HFFc6 (cell line): Measurements from ENCODE around the gene CYS1. TPM values are rescaled to one million over a fixed set of nuclear protein-coding genes. Genes with fewer than 3 reads are reported as not detected.
A peak's percentile ranks its signal among the peaks of the same experiment; 100 is the strongest.

Source experiments
- DNase-seq: peaks from one replicate; pipeline ENCODE4 v3.0.0-alpha.2; 2018
- H3K27ac Mint-ChIP-seq: 2 replicates; pipeline ENCODE4 v1.8.0; 2020; ENCODE audit warnings: mild to moderate bottlenecking, mixed read lengths
- H3K27me3 Mint-ChIP-seq: 2 replicates; pipeline ENCODE4 v1.8.0; 2021; ENCODE audit warnings: mild to moderate bottlenecking, moderate library complexity, mixed read lengths; ENCODE audit not compliant: insufficient read depth
- H3K36me3 Mint-ChIP-seq: 2 replicates; pipeline ENCODE4 v1.8.0; 2021; ENCODE audit warnings: low read depth, mixed read lengths
- H3K4me1 Mint-ChIP-seq: 2 replicates; pipeline ENCODE4 v1.8.0; 2020; ENCODE audit warnings: low read depth, mixed read lengths
- H3K4me3 Mint-ChIP-seq: 2 replicates; pipeline ENCODE4 v1.8.0; 2020; ENCODE audit warnings: mild to moderate bottlenecking, moderate library complexity, mixed read lengths
- H3K9me3 Mint-ChIP-seq: 2 replicates; pipeline ENCODE4 v1.8.0; 2020; ENCODE audit warnings: mild to moderate bottlenecking, mixed read lengths
- total RNA-seq, 6 experiments: library from RNA; stranded (reverse); fragmentation: NEBNext Ultra II Directional; extraction: Animal tissue kit (Norgen Biotek cat#: 25700); gene quantifications; 2 replicates in 1 of 6; 3 replicates in 5 of 6; pipeline ENCODE4 v1.2.3, GENCODE V29; 2021
- TF ChIP-seq, protein P1 (sequence below): fragments of 200-600 bp; sonication (generic); IDR thresholded peaks from 2 replicates; pipeline ENCODE4 v1.5.0; 2021; ENCODE audit warnings: antibody characterized with exemption, mild to moderate bottlenecking

CYS1 gene
- total RNA-seq, 6 experiments from 2014 or later = 0.24 to 2.0 (median 1.4) TPM

DNA sequence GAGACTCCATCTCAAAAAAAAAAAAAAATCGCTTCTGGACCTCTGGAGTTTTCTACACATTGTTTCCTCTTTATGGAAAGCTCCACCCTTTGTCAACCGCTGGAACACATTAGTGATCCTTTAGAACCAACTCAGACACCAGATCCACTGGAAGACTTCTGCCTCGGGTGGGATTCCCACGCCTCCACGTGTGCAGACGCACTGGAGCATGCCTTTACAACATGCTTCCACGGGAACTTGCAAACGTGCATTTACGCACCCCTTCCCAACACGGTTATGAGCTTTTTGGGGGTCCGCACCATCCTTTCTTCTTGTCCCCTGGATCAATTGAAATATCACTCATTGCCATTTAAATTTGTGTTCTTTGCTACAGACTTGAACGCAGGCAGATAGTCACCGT, 5.1 kb downstream of the CYS1 start:
- H3K36me3 Mint-ChIP-seq = no peaks in the 10 kb centered on the region
- H3K27me3 Mint-ChIP-seq = peaks cover 34% of the 10 kb centered on the region
- H3K4me1 Mint-ChIP-seq = peaks cover 18% of the 10 kb centered on the region

DNA sequence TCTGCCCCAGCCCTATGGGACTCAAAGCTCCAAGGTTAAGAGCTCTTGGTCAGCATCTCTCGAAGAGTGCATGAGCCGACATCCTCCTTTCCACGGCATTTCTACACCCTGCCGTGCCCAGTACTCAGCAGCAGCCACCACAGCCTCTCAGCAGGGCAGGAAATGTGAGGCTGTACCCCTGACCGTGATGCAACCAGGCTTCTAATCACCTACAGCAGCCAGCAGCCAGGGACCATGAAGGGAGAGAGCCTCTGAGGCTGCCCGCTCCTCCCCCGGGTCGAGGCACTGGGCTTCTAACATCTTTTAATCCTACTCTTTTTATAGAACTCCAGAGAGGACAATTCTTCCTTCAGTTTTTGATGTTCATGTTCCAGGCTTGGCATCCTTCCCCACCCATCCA, 6.5 kb downstream of the CYS1 start:
- no peak for DNase-seq
- H3K4me3 Mint-ChIP-seq = no peak overlapping the region
- peaks cover 27% of the 10 kb centered on the region for H3K27me3 Mint-ChIP-seq
- H3K27ac Mint-ChIP-seq = no peak overlapping the region
- no peaks in the 10 kb centered on the region for H3K36me3 Mint-ChIP-seq
- H3K9me3 Mint-ChIP-seq = no peaks in the 10 kb centered on the region
- TF ChIP-seq, protein P1, sequence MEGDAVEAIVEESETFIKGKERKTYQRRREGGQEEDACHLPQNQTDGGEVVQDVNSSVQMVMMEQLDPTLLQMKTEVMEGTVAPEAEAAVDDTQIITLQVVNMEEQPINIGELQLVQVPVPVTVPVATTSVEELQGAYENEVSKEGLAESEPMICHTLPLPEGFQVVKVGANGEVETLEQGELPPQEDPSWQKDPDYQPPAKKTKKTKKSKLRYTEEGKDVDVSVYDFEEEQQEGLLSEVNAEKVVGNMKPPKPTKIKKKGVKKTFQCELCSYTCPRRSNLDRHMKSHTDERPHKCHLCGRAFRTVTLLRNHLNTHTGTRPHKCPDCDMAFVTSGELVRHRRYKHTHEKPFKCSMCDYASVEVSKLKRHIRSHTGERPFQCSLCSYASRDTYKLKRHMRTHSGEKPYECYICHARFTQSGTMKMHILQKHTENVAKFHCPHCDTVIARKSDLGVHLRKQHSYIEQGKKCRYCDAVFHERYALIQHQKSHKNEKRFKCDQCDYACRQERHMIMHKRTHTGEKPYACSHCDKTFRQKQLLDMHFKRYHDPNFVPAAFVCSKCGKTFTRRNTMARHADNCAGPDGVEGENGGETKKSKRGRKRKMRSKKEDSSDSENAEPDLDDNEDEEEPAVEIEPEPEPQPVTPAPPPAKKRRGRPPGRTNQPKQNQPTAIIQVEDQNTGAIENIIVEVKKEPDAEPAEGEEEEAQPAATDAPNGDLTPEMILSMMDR = no peak
- peaks cover 10% of the 10 kb centered on the region for H3K4me1 Mint-ChIP-seq

More for the DNA sequence above, 5.1 kb downstream of the CYS1 start:
- Mint-ChIP-seq H3K27ac (no peak overlapping the region), H3K9me3 (no peaks in the 10 kb centered on the region), H3K4me3 (no peak overlapping the region)
- no peak for DNase-seq
- TF ChIP-seq, protein P1 = no peak

DNA sequence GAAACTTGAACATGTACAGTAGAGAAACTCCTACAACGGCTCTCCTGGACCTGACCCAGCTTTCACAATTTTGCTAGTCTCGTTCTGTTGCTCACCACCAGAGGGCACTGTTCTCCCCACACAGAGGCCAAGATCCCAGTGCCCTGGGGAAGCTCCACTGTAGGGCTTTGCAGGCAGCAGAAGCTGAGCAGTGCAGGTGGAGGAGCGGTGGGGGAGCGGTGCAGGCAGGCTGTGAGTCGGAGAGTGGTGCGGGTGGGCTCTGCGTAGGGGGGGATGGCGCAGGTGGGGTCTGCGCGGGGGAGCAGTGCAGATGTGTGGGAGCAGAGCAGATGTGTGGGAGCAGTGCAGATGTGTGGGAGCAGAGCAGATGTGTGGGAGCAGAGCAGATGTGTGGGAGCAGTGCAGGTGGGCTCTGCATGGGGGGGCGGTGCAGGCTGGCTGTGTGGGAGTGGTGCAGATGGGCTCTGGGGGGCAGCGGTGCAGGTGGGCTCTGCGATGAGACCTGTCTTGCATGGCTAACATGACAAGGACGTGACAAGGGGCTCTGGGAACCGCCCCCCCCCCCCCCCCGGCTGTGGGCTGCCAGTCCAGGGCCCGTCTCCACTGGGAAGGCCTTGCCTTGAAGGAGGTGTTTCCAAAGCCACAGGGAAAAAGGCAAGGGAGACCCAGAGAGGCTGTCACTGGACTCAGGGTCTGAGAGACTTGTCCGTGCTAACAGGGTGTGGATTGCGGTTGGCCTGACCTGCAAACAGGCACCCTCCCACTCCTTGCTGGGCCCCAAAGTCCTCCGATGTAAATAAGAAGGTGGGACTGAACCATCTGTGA, 7.3 kb downstream of the CYS1 start:
- DNase-seq = peak; percentile 75
- Mint-ChIP-seq H3K4me1 (peaks cover 6% of the 10 kb centered on the region; the same call in 1 of the 2 replicates), H3K4me3 (peak overlapping the region; percentile 42; the same call in 1 of the 2 replicates), H3K36me3 (no peaks in the 10 kb centered on the region; the same call in 1 of the 2 replicates), H3K27me3 (peaks cover 23% of the 10 kb centered on the region), H3K9me3 (peaks cover 5% of the 10 kb centered on the region), H3K27ac (no peak overlapping the region)
- TF ChIP-seq, protein P1 = peak; percentile 92

DNA sequence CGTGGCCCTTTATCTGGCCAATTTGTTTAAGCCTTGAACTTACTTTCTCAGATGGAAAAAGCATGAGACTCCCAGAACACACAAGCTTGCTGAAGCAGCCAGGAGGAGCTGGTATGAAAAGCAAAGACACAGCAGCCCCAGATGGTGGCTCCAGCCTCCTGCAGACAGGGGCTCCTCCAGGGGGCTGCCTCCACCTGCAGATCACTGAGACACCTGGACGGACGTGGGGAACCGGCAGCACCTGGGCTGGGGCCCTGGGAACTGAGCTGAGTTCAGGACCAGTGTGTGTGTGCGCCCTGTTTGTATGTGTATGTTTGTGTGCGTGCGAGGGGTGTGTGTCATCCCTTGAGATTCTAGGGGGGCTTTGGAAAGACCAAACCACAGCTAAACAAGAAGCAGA, 8.6 kb downstream of the CYS1 start:
- Mint-ChIP-seq H3K27ac (no peak overlapping the region), H3K27me3 (peaks cover 21% of the 10 kb centered on the region), H3K4me3 (no peak overlapping the region), H3K9me3 (peaks cover 8% of the 10 kb centered on the region), H3K36me3 (no peaks in the 10 kb centered on the region; the same call in 1 of the 2 replicates), H3K4me1 (peaks cover 6% of the 10 kb centered on the region; the same call in 1 of the 2 replicates)
- DNase-seq = no peak
- TF ChIP-seq, protein P1 = no peak

DNA sequence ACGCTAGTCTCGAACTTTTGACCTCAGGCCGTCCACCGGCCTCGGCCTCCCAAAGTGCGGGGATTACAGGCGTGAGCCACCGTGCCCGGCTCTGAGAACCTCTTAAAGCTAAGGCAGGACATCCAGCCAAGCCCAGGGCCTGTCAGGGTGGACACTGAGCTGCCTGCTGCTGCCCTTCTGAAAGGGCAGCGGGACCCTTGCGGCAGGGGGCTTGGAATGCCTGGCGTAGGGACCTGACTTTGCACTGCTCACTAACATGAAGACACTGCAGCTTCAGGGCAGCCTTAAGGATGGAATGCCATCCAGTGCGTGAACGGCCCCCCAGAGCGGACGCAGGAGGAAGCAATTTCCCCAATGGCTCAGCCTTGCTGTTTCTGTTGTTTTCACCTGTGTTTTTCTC, 9.0 kb downstream of the CYS1 start:
- Mint-ChIP-seq H3K4me1 (peaks cover 6% of the 10 kb centered on the region; the same call in 1 of the 2 replicates), H3K27me3 (peaks cover 19% of the 10 kb centered on the region), H3K9me3 (peaks cover 8% of the 10 kb centered on the region), H3K27ac (no peak overlapping the region), H3K36me3 (no peaks in the 10 kb centered on the region; the same call in 1 of the 2 replicates), H3K4me3 (no peak overlapping the region)
- DNase-seq = no peak
- TF ChIP-seq, protein P1 = no peak
